Panc1 (cell line): ENCODE results near the gene DHX34. TPM values are rescaled to one million over a fixed set of nuclear protein-coding genes. Genes with fewer than 3 reads are reported as not detected.
"Not testable (repeated sequence)": the region's sequence is repeated elsewhere in the genome, so short reads cannot be mapped to it uniquely, and the experiment has no call there.

Experiments
- ATAC-seq: fragments of 200-7000 bp; cut with Tn5 transposase; 2 replicates; pipeline ENCODE4 v1.9.1; 2020; ENCODE audit warnings: mild to moderate bottlenecking, moderate library complexity
- BruUV-seq: library from RNA; stranded (reverse); fragments of 400-500 nt; replicated peaks from 2 replicates; lab custom pipeline; 2021; lab: Mats Ljungman, UMichigan
- CTCF ChIA-PET: fragments of 300-600 bp; sonication (Branson Sonifier 250); formaldehyde crosslinking; loops from one replicate; lab custom pipeline; 2022; ENCODE audit warnings: antibody characterized with exemption; lab: Charles Lee
- POLR2A ChIA-PET: fragments of 300-600 bp; sonication (Branson Sonifier 250); formaldehyde crosslinking; loops from one replicate; lab custom pipeline; 2022; ENCODE audit warnings: antibody characterized with exemption; lab: Charles Lee
- DNase-seq: peaks from one replicate; pipeline ENCODE4 v3.0.0-alpha.2; 2010; ENCODE audit warnings: low read depth, low spot score
- H3K27ac ChIP-seq: 2 replicates; pipeline ENCODE4 v1.5.1; 2011; ENCODE audit warnings: mild to moderate bottlenecking, low read length, inconsistent platforms
- H3K27me3 ChIP-seq: fragments of 200-500 bp; sonication (Bioruptor generic); 2 replicates; pipeline ENCODE4 v1.6.0; 2014; ENCODE audit warnings: low read length, inconsistent platforms; ENCODE audit not compliant: control insufficient read depth, insufficient read depth
- H3K36me3 ChIP-seq: fragments of 200-500 bp; sonication (Bioruptor generic); 2 replicates; pipeline ENCODE4 v1.5.1; 2014; ENCODE audit warnings: inconsistent platforms, mild to moderate bottlenecking, low read length, moderate library complexity; ENCODE audit not compliant: control insufficient read depth, insufficient read depth
- H3K4me1 ChIP-seq: 2 replicates; pipeline ENCODE4 v1.5.1; 2011; ENCODE audit warnings: inconsistent platforms, mild to moderate bottlenecking, low read length, moderate library complexity; ENCODE audit not compliant: control insufficient read depth, insufficient read depth
- H3K4me3 ChIP-seq, 2 experiments: 2 replicates each; pipeline ENCODE4 v1.5.1; 2011 to 2012; ENCODE audit warnings: low read depth in 2 of 2, low read length in 2 of 2, mild to moderate bottlenecking in 2 of 2, inconsistent platforms in 1 of 2, moderate library complexity in 1 of 2
- H3K9me3 ChIP-seq: fragments of 200-500 bp; sonication (Bioruptor generic); 2 replicates; pipeline ENCODE4 v1.5.1; 2014; ENCODE audit warnings: low read depth, mild to moderate bottlenecking, inconsistent platforms, low read length, moderate library complexity; ENCODE audit not compliant: control insufficient read depth, insufficient read depth
- CTCF ChIP-seq: fragments of 450-650 bp; IDR thresholded peaks from 2 replicates; pipeline ENCODE4 v1.5.1; 2017; ENCODE audit warnings: mild to moderate bottlenecking
- POLR2AphosphoS5 ChIP-seq: IDR thresholded peaks from 2 replicates; pipeline ENCODE4 v1.6.1; 2012; ENCODE audit warnings: mild to moderate bottlenecking, low read depth, low read length, moderate library complexity
- SIN3A ChIP-seq: IDR thresholded peaks from 2 replicates; pipeline ENCODE4 v1.6.1; 2012; ENCODE audit warnings: low read depth, mild to moderate bottlenecking, low read length, moderate library complexity, borderline replicate concordance; ENCODE audit not compliant: insufficient read depth
- TCF7L2 ChIP-seq: IDR thresholded peaks from 2 replicates; pipeline ENCODE4 v1.6.1; 2011; ENCODE audit warnings: mild to moderate bottlenecking, low read depth, low read length, inconsistent platforms
- in situ Hi-C: cut with HindIII; loops from 2 replicates; pipeline ENCODE4 v1.10.0; 2016; ENCODE audit warnings: low sequenced_read_pairs, low pct_unique_long_range_greater_than_20kb
- intact Hi-C: fragments of 100-400 bp; cut with micrococcal nuclease; formaldehyde crosslinking; loops from one replicate; pipeline ENCODE4 v1.10.0; 2022; ENCODE audit not compliant: unreplicated experiment
- total RNA-seq: library from RNA; stranded (reverse); gene quantifications from one replicate; pipeline ENCODE4 v1.2.1, GENCODE V29; 2021; ENCODE audit not compliant: unreplicated experiment
- TF ChIP-seq, protein P1 (sequence below), 2 experiments: IDR thresholded peaks; 2 replicates each; pipeline ENCODE4 v1.6.1; 2011 to 2012; ENCODE audit warnings: low read depth in 2 of 2, control low read depth in 1 of 2, low read length in 1 of 2, mild to moderate bottlenecking in 1 of 2, moderate library complexity in 1 of 2; ENCODE audit not compliant: insufficient read depth in 1 of 2

DHX34 gene
- total RNA-seq, 1 experiment from 2014 or later: 29.2 TPM

DNA sequence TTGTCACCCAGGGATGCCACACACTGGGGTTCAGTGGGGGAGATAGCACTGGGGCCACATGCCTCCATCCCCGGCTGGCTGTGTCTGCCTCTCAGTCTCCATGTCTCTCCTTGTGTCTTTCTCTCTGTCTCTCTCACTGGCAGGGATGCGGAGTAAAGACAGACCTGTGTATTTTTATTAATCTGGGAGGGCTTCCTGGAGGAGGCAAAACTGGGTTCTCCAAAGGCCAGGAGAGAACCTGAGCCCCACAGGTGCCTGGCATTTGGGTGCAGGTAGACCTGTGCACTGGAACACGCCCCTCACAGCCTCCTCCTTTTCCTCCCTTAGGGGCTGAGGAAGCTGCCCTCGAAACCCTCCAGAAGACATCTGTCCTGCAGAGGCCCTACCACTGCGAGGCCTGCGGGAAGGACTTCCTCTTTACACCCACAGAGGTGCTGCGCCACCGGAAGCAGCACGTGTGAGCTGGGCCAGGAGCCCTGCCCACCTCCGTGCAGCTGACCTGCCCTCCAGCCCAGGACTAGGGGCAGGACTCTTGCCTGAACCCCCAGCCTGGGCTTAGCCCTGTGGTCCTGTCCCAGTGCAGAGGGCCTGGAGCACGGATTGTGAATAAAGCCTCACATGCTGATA is 32.7 kb downstream of the DHX34 start:
- BruUV-seq: no TSS peak
- Histone ChIP-seq H3K4me1 (no peaks in the 10 kb centered on the region), H3K27me3 (no peaks in the 10 kb centered on the region), H3K9me3 (no peaks in the 10 kb centered on the region), H3K36me3 (no peaks in the 10 kb centered on the region; the same call in 1 of the 2 replicates), H3K4me3 (no peak overlapping the region), H3K27ac (no peak overlapping the region)
- DNase-seq (no peak), ATAC-seq (no peak)
- TF ChIP-seq, protein P1, sequence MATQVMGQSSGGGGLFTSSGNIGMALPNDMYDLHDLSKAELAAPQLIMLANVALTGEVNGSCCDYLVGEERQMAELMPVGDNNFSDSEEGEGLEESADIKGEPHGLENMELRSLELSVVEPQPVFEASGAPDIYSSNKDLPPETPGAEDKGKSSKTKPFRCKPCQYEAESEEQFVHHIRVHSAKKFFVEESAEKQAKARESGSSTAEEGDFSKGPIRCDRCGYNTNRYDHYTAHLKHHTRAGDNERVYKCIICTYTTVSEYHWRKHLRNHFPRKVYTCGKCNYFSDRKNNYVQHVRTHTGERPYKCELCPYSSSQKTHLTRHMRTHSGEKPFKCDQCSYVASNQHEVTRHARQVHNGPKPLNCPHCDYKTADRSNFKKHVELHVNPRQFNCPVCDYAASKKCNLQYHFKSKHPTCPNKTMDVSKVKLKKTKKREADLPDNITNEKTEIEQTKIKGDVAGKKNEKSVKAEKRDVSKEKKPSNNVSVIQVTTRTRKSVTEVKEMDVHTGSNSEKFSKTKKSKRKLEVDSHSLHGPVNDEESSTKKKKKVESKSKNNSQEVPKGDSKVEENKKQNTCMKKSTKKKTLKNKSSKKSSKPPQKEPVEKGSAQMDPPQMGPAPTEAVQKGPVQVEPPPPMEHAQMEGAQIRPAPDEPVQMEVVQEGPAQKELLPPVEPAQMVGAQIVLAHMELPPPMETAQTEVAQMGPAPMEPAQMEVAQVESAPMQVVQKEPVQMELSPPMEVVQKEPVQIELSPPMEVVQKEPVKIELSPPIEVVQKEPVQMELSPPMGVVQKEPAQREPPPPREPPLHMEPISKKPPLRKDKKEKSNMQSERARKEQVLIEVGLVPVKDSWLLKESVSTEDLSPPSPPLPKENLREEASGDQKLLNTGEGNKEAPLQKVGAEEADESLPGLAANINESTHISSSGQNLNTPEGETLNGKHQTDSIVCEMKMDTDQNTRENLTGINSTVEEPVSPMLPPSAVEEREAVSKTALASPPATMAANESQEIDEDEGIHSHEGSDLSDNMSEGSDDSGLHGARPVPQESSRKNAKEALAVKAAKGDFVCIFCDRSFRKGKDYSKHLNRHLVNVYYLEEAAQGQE (IDR thresholded peaks at IDR 0.05; ENCODE audit: insufficient read depth in 1 of 2, low read depth in 2 of 2, low read length in 1 of 2): no peak
- TF ChIP-seq POLR2AphosphoS5 (no peak), CTCF (no peak), TCF7L2 (no peak), SIN3A (no peak)
- POLR2A ChIA-PET: no interaction called here
- intact Hi-C loops (no loop called here), in situ Hi-C loops (no loop called here)
- CTCF ChIA-PET: no interaction called here

DNA sequence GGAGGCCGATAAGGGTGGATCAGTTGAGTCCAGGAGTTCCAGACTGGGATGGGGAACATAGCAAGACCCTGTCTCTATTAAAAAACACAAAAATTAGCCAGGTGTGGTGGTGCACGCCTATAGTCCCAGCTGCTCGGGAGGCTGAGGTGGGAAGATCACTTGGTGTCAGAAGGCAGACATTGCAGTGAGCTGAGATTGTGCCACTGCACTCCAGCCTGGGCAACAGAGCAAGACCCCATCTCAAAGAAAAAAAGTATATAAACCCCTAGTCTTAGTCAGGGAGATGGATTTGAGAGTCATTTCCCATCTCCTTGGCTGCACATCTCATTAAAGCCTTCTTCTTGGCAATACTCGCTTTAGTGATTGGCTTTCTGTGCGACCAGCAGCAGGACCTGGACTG is 34.8 kb downstream of the DHX34 start:
- H3K4me1 ChIP-seq, BruUV-seq, H3K27me3 ChIP-seq, ATAC-seq, H3K4me3 ChIP-seq, POLR2A ChIA-PET, H3K27ac ChIP-seq, DNase-seq, H3K9me3 ChIP-seq, CTCF ChIA-PET, H3K36me3 ChIP-seq, in situ Hi-C loops, intact Hi-C loops: not testable (repeated sequence)
- TF ChIP-seq POLR2AphosphoS5: peak; percentile 42

GRCh38 chr19:47384533-47384932 is 35.4 kb downstream of the DHX34 start:
- H3K27ac ChIP-seq, H3K9me3 ChIP-seq, DNase-seq, H3K27me3 ChIP-seq, intact Hi-C loops, in situ Hi-C loops, CTCF ChIA-PET, H3K36me3 ChIP-seq, H3K4me1 ChIP-seq, BruUV-seq, ATAC-seq, POLR2A ChIA-PET, H3K4me3 ChIP-seq: not testable (repeated sequence)

DNA sequence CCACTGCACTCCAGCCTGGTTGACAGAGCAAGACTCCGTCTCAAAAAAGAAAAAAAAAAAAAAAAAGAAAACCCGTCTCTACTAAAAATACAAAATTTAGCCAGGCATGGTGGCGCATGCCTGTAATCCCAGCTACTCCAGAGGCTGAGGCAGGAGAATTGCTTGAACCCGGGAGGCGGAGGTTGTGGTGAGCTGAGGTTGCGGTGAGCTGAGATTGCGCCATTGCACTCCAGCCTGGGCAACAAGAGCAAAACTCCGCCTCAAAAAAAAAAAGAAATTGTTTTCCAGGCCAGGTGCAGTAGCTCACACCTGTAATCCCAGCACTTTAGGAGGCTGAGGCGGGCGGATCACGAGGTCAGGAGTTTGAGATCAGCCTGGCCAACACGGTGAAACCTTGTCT is 37.5 kb downstream of the DHX34 start:
- DNase-seq, POLR2A ChIA-PET, intact Hi-C loops, H3K27me3 ChIP-seq, ATAC-seq, H3K9me3 ChIP-seq, H3K36me3 ChIP-seq, BruUV-seq, H3K27ac ChIP-seq, H3K4me3 ChIP-seq, in situ Hi-C loops, H3K4me1 ChIP-seq: not testable (repeated sequence)
- CTCF ChIA-PET: interaction anchor here (0.6 to 0.7 kb wide), 2 partner anchors 9 to 385 kb away, joined by 3 to 6 read pairs; no protein-coding TSS in a partner anchor

DNA sequence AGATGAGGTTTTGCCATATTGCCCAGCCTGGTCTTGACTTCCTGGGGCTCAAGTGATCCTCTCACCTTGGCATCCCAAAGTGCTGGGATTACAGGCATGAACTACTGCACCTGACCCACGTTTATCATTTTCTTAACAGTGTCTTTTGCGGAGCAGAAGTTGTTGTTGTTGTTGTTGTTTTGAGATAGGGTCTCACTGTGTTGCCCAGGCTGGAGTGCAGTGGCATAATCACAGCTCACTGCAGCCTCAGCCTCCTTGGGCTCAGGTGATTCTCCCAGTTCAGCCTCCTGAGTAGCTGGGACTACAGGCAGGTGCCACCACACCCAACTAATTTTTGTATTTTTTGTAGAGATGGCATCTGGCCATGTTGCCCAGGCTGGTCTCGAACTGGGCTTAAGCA is 38.5 kb downstream of the DHX34 start:
- in situ Hi-C loops: not testable (repeated sequence)

More for the DNA sequence above, 38.5 kb downstream of the DHX34 start:
- H3K27ac ChIP-seq, H3K36me3 ChIP-seq, POLR2A ChIA-PET, H3K4me1 ChIP-seq, intact Hi-C loops, ATAC-seq, H3K27me3 ChIP-seq, BruUV-seq, H3K4me3 ChIP-seq, CTCF ChIA-PET, H3K9me3 ChIP-seq, DNase-seq: not testable (repeated sequence)
